Ovary (tissue), 9 donors: ENCODE measurements around the gene TES. TPM values are rescaled to one million over a fixed set of nuclear protein-coding genes. Genes with fewer than 3 reads are reported as not detected.

Experiments used
- DNase-seq, 5 donors: peaks; one replicate each; pipeline ENCODE4 v3.0.0-alpha.2; 2019 to 2020
- H3K27ac ChIP-seq, 2 donors: fragments of 200-600 bp; one replicate each; pipeline versions ENCODE4 v1.5.1 to v1.8.0; 2019 to 2022
- H3K27me3 ChIP-seq: fragments of 200-600 bp; one replicate; pipeline ENCODE4 v1.8.0; 2022
- H3K36me3 ChIP-seq: fragments of 200-600 bp; sonication (generic); one replicate; pipeline ENCODE4 v1.5.1; 2019
- H3K4me1 ChIP-seq: one replicate; pipeline ENCODE4 v1.8.1; 2013; ENCODE audit warnings: mild to moderate bottlenecking, moderate library complexity; ENCODE audit not compliant: insufficient read depth
- H3K4me3 ChIP-seq: fragments of 200-600 bp; sonication (generic); one replicate; pipeline ENCODE4 v1.5.1; 2017
- H3K9me3 ChIP-seq, 2 donors: fragments of 200-600 bp in 1 of 2; sonication (generic) in 1 of 2; one replicate each; pipeline versions ENCODE4 v1.5.1 to v1.8.1; 2013 to 2019; ENCODE audit warnings: mild to moderate bottlenecking in 1 of 2, moderate library complexity in 1 of 2
- EP300 ChIP-seq: sonication (generic); formaldehyde crosslinking; IDR thresholded peaks from one replicate; pipeline ENCODE4 v1.6.1; 2017; ENCODE audit warnings: antibody characterized with exemption
- POLR2A ChIP-seq: fragments of 450-650 bp; IDR thresholded peaks from one replicate; pipeline ENCODE4 v1.6.1; 2017; ENCODE audit warnings: antibody characterized with exemption, mild to moderate bottlenecking, moderate library complexity
- WGBS, 3 donors: extraction: QIAGEN DNeasy Blood & Tissue Kit in 1 of 3; methylation state at CpG; one replicate each; pipeline versions ENCODE4 v1.1.5 to v1.1.7; 2013 to 2017; 5-methylcytosine and 5-hydroxymethylcytosine counted together
- intact Hi-C, 4 donors: fragments of 100-400 bp; cut with DNase I; formaldehyde crosslinking; loops; one replicate each; pipeline versions ENCODE4 v1.11.0 to v1.15.1; 2022 to 2023
- polyA plus RNA-seq, 2 donors: library from polyadenylated mRNA; stranded (reverse); fragments of 200-250 nt in 1 of 2; fragments of 350-450 nt in 1 of 2; fragmentation: Illumina TruSeq in 1 of 2; extraction: RNeasy Lipid Tissue Mini Kit (QIAGEN cat#74804) in 1 of 2; gene quantifications; one replicate each; pipeline ENCODE4 v1.2.3, GENCODE V29; 2013 to 2014
- total RNA-seq, 7 donors: library from RNA; depleted of rRNA in 2 of 7; stranded (reverse); fragments of >200 nt in 2 of 7; fragmentation: NEBNext Ultra II Directional in 3 of 7; extraction: Animal tissue kit (Norgen Biotek cat#: 25700) in 3 of 7; gene quantifications; one replicate each; pipeline versions ENCODE4 v1.1.0 to v1.2.4, GENCODE V29; 2016 to 2023
- TF ChIP-seq, protein P1 (sequence below), 3 donors: fragments of 450-650 bp in 2 of 3; fragments of 200-600 bp in 1 of 3; IDR thresholded peaks; one replicate each; pipeline versions ENCODE4 v1.5.1 to v1.8.0; 2016 to 2022; ENCODE audit warnings: antibody characterized with exemption in 3 of 3, mild to moderate bottlenecking in 1 of 3
- donor health status: DM: no; HTN: no; CAD: no; lungs with moderate emphysema.
- donor health status: DM: no; HTN: no; CAD: no.
- donor health status: Bipolar disorder and iron deficiency.
- donor health status: DM: yes; HTN: yes; CAD: no.
- donor health status: DM: no; HTN: no; CAD: no.
- donor health status: DM: yes; HTN: yes; CAD: no.

TES gene
- total and polyA plus RNA-seq, 9 donors: 6.0 to 65.0 (median 11.1) TPM

DNA sequence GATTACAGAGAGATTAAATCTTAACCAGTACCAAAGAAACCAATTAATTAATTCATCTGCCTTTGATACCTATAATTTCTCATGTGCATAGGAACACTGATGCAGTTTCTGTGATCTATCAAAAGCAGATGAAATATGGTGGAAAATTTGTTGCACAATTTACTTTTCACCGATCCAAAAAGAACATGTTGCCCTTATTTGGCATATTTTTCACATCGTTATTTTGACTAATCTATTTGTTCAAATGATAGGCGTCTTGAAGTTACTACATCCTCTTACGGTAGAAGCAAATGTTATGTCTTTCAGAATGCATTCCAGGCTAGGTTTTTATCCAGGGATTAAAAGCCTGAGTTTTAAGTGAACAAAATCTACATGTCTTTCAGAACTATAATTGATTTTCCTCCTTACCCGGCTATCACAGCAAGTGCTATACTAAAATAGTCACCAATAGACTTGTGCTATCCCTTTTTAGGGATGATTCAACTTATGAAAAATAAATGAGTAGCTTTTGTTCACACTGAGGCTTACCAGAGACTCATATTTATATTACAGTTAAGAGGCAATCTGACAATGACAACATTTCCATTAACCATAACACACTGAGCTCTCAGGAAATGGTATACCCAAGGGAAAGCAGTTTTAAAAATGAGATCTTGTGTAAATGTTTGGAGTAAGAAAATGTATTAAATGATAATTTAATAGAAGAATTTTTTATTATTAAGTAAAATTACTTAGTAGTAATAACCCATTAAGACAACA lies 16.8 kb upstream of the TES start:
- H3K27ac ChIP-seq: no peak overlapping the region
- WGBS, 3 donors: 14 to 36% (median 19%) methylated on average over 5 of the region's 5 CpGs
- no peak for DNase-seq
- no peak overlapping the region for H3K4me3 ChIP-seq
- H3K27me3 ChIP-seq: no peaks in the 10 kb centered on the region
- H3K36me3 ChIP-seq: no peaks in the 10 kb centered on the region
- H3K4me1 ChIP-seq: no peaks in the 10 kb centered on the region
- TF ChIP-seq EP300 (no peak), POLR2A (no peak)
- TF ChIP-seq, protein P1, sequence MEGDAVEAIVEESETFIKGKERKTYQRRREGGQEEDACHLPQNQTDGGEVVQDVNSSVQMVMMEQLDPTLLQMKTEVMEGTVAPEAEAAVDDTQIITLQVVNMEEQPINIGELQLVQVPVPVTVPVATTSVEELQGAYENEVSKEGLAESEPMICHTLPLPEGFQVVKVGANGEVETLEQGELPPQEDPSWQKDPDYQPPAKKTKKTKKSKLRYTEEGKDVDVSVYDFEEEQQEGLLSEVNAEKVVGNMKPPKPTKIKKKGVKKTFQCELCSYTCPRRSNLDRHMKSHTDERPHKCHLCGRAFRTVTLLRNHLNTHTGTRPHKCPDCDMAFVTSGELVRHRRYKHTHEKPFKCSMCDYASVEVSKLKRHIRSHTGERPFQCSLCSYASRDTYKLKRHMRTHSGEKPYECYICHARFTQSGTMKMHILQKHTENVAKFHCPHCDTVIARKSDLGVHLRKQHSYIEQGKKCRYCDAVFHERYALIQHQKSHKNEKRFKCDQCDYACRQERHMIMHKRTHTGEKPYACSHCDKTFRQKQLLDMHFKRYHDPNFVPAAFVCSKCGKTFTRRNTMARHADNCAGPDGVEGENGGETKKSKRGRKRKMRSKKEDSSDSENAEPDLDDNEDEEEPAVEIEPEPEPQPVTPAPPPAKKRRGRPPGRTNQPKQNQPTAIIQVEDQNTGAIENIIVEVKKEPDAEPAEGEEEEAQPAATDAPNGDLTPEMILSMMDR (IDR thresholded peaks at IDR 0.05): no peak
- intact Hi-C loops: no loop called here
- H3K9me3 ChIP-seq: no peaks in the 10 kb centered on the region

DNA sequence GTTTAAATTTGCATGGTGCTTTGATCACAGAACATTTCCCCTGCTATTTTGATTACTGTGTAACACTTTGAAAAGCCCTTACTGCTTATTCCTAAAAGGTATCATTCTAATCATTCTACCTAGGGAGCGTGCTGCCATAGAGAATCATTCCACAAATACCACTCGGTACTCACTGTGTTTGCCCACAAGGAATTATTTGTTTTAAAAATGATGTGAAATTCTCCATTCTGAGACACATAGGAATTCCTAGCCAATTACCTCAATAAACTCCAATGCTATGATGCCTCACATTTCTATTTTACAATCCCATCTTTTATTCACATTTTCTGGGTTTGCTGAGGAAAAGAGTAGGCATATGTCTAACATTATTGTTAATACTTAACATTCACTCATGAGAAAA lies 16.2 kb upstream of the TES start:
- intact Hi-C loops: no loop called here
- TF ChIP-seq POLR2A: no peak
- TF ChIP-seq EP300: no peak
- TF ChIP-seq, protein P1 (IDR thresholded peaks at IDR 0.05): no peak
- Histone ChIP-seq H3K9me3 (no peaks in the 10 kb centered on the region), H3K27ac (no peak overlapping the region), H3K36me3 (no peaks in the 10 kb centered on the region), H3K27me3 (no peaks in the 10 kb centered on the region), H3K4me1 (no peaks in the 10 kb centered on the region), H3K4me3 (no peak overlapping the region)
- 54 to 63% (median 56%) methylated on average over 2 of the region's 2 CpGs for WGBS, 3 donors
- DNase-seq: no peak

DNA sequence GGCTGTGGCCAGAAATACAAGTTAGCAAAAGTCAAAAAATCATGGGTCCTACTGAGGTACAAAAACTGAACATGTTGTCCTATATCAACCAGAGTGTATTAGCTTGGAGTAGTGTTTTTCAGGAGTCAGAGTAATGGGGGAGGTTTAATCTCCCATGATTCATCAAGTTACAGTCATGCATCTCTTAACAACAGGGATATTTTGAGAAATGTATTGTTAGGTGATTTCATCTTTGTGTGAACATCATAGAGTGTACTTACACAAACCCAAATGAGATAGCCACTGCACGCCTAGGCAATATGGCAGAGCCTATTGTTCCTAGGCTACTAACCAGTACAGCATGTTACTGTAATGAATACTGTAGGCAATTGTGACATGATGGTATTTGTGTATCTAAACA lies 14.9 kb upstream of the TES start:
- no peaks in the 10 kb centered on the region for H3K27me3 ChIP-seq
- 93 to 98% (median 97%) methylated on average over 1 of the region's 1 CpG for WGBS, 3 donors
- TF ChIP-seq EP300 (no peak), POLR2A (no peak)
- no peak overlapping the region for H3K27ac ChIP-seq
- intact Hi-C loops: no loop called here
- H3K4me1 ChIP-seq: no peaks in the 10 kb centered on the region
- H3K36me3 ChIP-seq: no peaks in the 10 kb centered on the region
- no peak for DNase-seq
- H3K4me3 ChIP-seq: no peak overlapping the region
- no peaks in the 10 kb centered on the region for H3K9me3 ChIP-seq

DNA sequence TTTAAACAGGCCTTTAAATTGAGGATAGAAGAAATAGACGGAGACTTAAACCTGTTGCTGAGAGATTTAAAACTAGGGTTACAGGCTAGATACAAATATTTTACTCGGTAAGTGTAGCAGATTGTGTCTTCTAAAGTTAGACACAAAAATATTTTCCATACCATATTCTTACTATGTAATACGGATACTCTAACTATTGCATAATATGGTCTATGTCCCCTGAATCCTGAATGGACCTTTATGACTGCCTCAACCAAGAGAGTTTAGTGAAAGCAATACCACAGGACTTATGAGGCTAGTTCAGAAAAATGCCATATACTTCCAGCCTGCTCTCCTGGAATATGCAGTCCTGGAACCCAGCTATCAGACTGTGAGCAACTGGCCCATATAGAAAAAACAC lies 13.4 kb upstream of the TES start:
- no peak overlapping the region for H3K4me3 ChIP-seq
- no peak for DNase-seq
- intact Hi-C loops: no loop called here
- no peaks in the 10 kb centered on the region for H3K27me3 ChIP-seq
- TF ChIP-seq, protein P1 (IDR thresholded peaks at IDR 0.05): no peak
- TF ChIP-seq POLR2A (no peak), EP300 (no peak)
- no peaks in the 10 kb centered on the region for H3K4me1 ChIP-seq
- H3K36me3 ChIP-seq: no peaks in the 10 kb centered on the region
- no peaks in the 10 kb centered on the region for H3K9me3 ChIP-seq
- WGBS, 3 donors: 94 to 98% (median 97%) methylated on average over 3 of the region's 3 CpGs
- H3K27ac ChIP-seq: no peak overlapping the region

DNA sequence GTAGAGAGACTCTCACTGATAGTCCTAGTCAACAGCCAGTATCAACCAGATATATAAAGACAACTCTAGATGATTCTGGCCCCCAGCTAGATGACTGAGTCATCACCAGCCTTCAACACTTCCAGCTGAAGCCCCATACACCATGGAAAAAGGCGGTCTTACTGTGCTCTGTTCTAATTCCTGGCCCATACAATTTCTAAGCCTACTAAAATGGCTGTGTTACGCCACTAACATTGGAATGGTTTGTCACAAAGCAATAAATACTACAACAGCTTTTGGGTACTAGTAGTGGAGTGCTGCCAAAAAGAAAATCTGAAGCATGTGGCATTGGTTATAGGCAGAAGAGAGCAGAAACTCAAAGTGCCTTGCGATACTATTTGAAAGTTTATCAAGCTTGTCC lies 13.0 kb upstream of the TES start:
- Histone ChIP-seq H3K27ac (no peak overlapping the region), H3K4me3 (no peak overlapping the region), H3K27me3 (no peaks in the 10 kb centered on the region), H3K9me3 (no peaks in the 10 kb centered on the region), H3K4me1 (no peaks in the 10 kb centered on the region), H3K36me3 (no peaks in the 10 kb centered on the region)
- 92 to 95% (median 93%) methylated on average over 3 of the region's 3 CpGs for WGBS, 3 donors
- DNase-seq: no peak
- TF ChIP-seq EP300 (no peak), POLR2A (no peak)
- TF ChIP-seq, protein P1 (IDR thresholded peaks at IDR 0.05): no peak
- intact Hi-C loops: no loop called here
